Mesothelial cell of epicardium (in vitro differentiated cells): Measurements from ENCODE around the gene CREG2. TPM values are rescaled to one million over a fixed set of nuclear protein-coding genes. Genes with fewer than 3 reads are reported as not detected.

ENCODE experiments used
- DNase-seq, 2 experiments: peaks; one replicate each; pipeline ENCODE4 v3.0.0; 2021; ENCODE audit warnings: low spot score in 2 of 2; ENCODE audit not compliant: unreplicated experiment in 2 of 2
- H3K27ac Mint-ChIP-seq: 2 replicates; pipeline ENCODE4 v1.8.0; 2021; ENCODE audit warnings: mixed read lengths
- H3K27me3 Mint-ChIP-seq: 2 replicates; pipeline ENCODE4 v1.8.0; 2021; ENCODE audit warnings: low read depth, mixed read lengths
- H3K36me3 Mint-ChIP-seq: 2 replicates; pipeline ENCODE4 v1.8.0; 2021; ENCODE audit warnings: mixed read lengths
- H3K4me1 Mint-ChIP-seq: 2 replicates; pipeline ENCODE4 v1.8.0; 2021; ENCODE audit warnings: mixed read lengths
- H3K4me3 Mint-ChIP-seq: 2 replicates; pipeline ENCODE4 v1.8.0; 2021; ENCODE audit warnings: mild to moderate bottlenecking, moderate library complexity, mixed read lengths
- H3K9me3 Mint-ChIP-seq: 2 replicates; pipeline ENCODE4 v1.8.0; 2021; ENCODE audit warnings: mixed read lengths
- total RNA-seq: library from RNA; stranded (reverse); gene quantifications from 3 replicates; pipeline ENCODE4 v1.2.1, GENCODE V29; 2021
- TF ChIP-seq, protein P1 (sequence below): fragments of 200-600 bp; sonication (generic); IDR thresholded peaks from one replicate; pipeline ENCODE4 v1.5.0; 2021; ENCODE audit warnings: antibody characterized with exemption; ENCODE audit not compliant: unreplicated experiment

Gene CREG2
- total RNA-seq, 1 donor from 2014 or later = 0.42 TPM

- TF ChIP-seq, protein P1, sequence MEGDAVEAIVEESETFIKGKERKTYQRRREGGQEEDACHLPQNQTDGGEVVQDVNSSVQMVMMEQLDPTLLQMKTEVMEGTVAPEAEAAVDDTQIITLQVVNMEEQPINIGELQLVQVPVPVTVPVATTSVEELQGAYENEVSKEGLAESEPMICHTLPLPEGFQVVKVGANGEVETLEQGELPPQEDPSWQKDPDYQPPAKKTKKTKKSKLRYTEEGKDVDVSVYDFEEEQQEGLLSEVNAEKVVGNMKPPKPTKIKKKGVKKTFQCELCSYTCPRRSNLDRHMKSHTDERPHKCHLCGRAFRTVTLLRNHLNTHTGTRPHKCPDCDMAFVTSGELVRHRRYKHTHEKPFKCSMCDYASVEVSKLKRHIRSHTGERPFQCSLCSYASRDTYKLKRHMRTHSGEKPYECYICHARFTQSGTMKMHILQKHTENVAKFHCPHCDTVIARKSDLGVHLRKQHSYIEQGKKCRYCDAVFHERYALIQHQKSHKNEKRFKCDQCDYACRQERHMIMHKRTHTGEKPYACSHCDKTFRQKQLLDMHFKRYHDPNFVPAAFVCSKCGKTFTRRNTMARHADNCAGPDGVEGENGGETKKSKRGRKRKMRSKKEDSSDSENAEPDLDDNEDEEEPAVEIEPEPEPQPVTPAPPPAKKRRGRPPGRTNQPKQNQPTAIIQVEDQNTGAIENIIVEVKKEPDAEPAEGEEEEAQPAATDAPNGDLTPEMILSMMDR = no peak
- Mint-ChIP-seq H3K9me3 (no peaks in the 10 kb centered on the region), H3K27ac (no peak overlapping the region), H3K27me3 (no peaks in the 10 kb centered on the region), H3K4me3 (no peak overlapping the region), H3K4me1 (no peaks in the 10 kb centered on the region), H3K36me3 (no peaks in the 10 kb centered on the region)
- DNase-seq = no peak
Observed at GRCh38 chr2:101427240-101427639, 39.9 kb upstream of the CREG2 start.

- H3K4me3 Mint-ChIP-seq = no peak overlapping the region
- no peak overlapping the region for H3K27ac Mint-ChIP-seq
- TF ChIP-seq, protein P1 = no peak
- H3K4me1 Mint-ChIP-seq = no peaks in the 10 kb centered on the region
- DNase-seq = no peak
- no peaks in the 10 kb centered on the region for H3K27me3 Mint-ChIP-seq
- H3K9me3 Mint-ChIP-seq = no peaks in the 10 kb centered on the region
- H3K36me3 Mint-ChIP-seq = no peaks in the 10 kb centered on the region
Observed at GRCh38 chr2:101426822-101427221, 39.5 kb upstream of the CREG2 start.

DNA sequence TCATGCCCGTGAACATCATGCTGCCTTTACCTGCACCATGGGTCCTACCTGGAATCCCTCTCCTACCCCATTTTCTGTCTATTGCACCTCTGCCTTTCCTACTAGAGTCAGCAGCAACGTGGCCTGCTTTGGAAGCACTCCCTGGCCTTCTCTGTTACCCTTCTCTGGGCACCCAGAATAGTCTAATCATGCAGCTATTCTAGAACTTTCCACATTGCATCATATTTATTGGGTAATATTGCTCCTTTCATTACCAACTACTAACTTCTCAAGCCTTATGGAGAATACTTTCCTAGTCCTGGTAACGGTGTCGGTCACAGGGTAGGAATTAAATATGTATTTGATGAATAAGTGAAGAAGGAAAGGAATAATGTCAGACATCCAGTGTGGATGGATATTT, 33.3 kb upstream of the CREG2 start:
- TF ChIP-seq, protein P1 = no peak
- Mint-ChIP-seq H3K27me3 (peaks cover 3% of the 10 kb centered on the region), H3K27ac (no peak overlapping the region), H3K9me3 (no peaks in the 10 kb centered on the region), H3K4me1 (no peaks in the 10 kb centered on the region), H3K4me3 (no peak overlapping the region), H3K36me3 (no peaks in the 10 kb centered on the region)
- DNase-seq = no peak

GRCh38 chr2:101419096-101419663, 31.9 kb upstream of the CREG2 start:
- Mint-ChIP-seq H3K9me3 (no peaks in the 10 kb centered on the region), H3K27me3 (peaks cover 7% of the 10 kb centered on the region), H3K27ac (no peak overlapping the region), H3K36me3 (no peaks in the 10 kb centered on the region), H3K4me1 (no peaks in the 10 kb centered on the region), H3K4me3 (no peak overlapping the region)
- TF ChIP-seq, protein P1 = peak; percentile 73
- DNase-seq = no peak

- Mint-ChIP-seq H3K27ac (no peak overlapping the region), H3K27me3 (peaks cover 7% of the 10 kb centered on the region), H3K9me3 (no peaks in the 10 kb centered on the region), H3K4me3 (no peak overlapping the region), H3K4me1 (no peaks in the 10 kb centered on the region), H3K36me3 (no peaks in the 10 kb centered on the region)
- DNase-seq = no peak
- TF ChIP-seq, protein P1 = no peak
Observed at GRCh38 chr2:101418460-101419095, 31.3 kb upstream of the CREG2 start.
